NCI-H460 (cell line): ENCODE data around the gene CUBN. TPM values are rescaled to one million over a fixed set of nuclear protein-coding genes. Genes with fewer than 3 reads are reported as not detected.
"Not testable (repeated sequence)": the region's sequence is repeated elsewhere in the genome, so short reads cannot be mapped to it uniquely, and the experiment has no call there.

Experiments used
- DNase-seq: peaks from one replicate; pipeline ENCODE4 v3.0.0-alpha.2; 2016; ENCODE audit warnings: low read depth; ENCODE audit errors: extremely low read depth
- total RNA-seq: library from RNA; depleted of rRNA; stranded (reverse); fragments of >200 nt; shearing (Covaris generic); gene quantifications from 2 replicates; pipeline ENCODE4 v1.2.3, GENCODE V29; 2014

CUBN gene
- total RNA-seq, 1 experiment from 2014 or later, result 0.67 TPM

DNA sequence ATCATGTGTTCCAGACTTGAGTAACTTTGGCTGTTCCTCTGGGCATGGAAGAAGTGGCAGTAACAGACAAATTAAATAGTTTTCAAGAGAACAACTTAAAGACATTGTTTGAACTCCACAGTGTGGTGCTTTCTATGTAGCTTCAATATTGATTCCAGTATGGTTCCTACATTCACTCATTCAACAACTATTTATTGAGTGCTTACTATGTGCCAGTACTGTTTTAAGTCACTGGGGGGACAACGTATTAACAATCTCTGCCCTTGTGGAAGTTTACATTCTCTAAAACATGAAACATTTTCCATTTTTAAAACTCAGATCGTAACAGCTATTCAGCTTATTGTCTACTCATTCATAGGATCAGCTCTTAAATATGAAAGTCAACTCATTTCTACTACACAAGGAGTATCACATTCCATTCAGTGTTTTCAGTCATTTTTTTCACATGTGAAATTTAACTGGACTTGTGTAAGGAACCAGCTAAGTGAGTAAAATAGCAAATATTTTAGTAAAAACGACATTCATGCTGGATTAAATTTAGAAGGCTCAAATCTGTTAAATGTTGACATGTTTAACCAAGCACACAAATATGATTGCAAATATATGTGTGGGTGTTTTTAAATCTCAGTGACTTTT is 13.6 kb upstream of the CUBN start:
- no peak for DNase-seq

DNA sequence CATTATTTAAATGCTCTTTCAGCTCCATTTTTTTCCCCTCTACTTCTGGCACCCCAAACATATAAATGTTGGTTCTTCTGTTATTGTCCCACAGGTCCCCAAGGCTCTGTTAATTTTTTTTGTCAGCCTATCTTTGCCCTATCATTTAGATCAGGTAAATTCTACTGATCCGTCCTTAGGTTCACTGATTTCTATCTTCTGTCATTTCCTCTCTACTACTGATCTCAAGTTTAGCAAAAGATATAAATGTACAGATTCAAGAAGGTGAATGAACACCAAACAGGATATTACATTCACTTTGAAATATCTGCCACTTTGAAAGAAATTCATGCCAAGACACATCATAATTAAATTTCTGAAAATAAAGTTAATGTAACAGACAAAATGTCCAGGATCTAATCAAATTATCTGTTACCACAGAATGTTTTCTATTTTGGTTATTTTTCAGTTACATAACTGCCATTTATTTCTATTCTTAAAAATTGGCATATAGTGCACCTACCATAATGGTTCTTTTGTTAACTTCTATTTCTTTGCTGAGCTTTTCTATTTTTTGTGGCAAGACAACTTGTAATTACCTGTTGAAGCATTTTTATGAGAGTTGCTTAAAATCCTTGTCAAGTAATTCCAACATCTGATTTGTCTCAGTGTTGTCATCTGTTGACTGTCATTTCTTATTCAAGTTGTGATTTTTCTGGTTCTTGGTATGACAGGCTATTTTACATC is 12.1 kb upstream of the CUBN start:
- no peak for DNase-seq

GRCh38 chr10:17140386-17140761 is 10.8 kb upstream of the CUBN start:
- DNase-seq, result no peak

GRCh38 chr10:17138460-17139042 is 8.9 kb upstream of the CUBN start:
- no peak for DNase-seq

- no peak for DNase-seq
Measured at GRCh38 chr10:17134737-17135260, 5.2 kb upstream of the CUBN start.

DNA sequence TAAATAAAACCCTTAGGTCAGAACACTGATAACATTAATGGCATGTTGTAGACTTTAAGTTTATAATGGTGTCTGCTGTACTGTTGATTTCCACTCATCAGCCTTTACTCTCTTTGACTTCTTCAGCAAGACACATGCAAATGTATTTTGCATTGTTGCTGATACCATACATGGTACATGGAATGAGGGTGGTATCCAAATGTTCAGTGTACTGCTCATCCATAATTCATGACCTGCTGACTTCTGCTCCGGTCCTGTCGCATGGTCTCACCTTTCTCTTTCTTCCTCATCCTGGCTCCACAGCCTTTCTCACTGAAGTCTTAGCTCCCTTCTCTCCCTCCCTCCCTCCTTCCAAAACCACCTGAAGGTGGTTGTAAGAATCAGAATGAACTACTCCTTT is 4.7 kb upstream of the CUBN start:
- DNase-seq, result no peak

DNA sequence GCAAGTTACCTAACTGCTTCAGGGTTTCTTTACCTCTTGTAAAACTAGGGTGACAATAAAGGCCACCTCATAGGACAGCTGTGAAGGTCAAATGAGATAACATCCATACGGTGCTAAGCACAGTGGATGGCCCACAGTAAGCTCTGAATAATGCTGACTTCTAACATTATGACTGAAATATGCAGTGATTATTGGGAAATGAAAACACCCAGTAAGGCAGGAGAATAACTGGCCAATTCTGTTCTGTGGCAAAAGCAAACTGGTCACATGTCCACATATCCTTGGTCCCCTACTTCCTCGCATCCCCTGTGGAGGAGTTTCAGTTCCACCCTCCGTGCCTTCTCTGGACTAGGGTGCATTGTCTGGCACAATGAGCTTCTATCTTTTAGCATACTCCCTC is 1.4 kb downstream of the CUBN start:
- no peak for DNase-seq

DNA sequence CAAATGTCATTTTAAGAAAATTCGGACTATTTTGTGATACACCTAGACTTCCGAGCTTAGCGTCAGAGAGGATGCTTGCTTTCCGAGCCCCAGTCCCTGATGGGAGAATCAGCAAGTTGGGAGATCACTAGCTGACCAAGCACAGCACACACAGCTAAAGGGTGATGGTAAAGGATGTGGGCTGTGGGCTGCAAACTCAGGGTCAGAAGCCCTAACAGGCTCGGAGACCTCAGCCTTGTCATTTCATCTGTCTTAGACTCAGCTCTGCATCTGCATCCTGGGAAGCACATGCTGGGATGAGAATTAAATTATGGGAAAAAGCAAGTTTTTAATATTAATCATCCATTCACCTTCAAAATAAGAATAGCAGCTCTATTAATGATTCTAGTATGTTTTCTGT is 3.3 kb downstream of the CUBN start:
- no peak for DNase-seq

- no peak for DNase-seq
Measured at GRCh38 chr10:17125206-17125893, 4.3 kb downstream of the CUBN start.

DNA sequence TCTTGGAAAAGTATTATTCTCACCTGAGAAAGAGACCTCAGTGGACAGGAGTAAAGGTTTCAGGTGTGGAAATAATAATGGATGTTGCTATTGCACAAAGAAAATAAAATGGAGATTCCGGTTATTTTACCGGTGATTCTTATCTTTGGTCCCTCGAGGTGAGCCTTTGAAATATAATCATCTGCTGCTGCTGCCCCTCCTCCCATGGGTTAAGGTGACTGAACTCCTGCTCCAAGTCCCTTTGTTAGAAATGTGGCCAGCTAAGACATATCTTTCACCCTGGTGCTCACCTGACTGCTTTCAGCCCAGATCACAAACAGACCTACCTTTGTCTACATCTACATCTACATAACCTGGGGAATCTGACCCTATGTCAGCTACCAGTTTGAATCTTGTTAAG is 5.7 kb downstream of the CUBN start:
- DNase-seq, result no peak

- DNase-seq, result no peak
Measured at GRCh38 chr10:17122726-17123661, 6.6 kb downstream of the CUBN start.

- DNase-seq, result no peak
Measured at GRCh38 chr10:17122052-17122451, 7.6 kb downstream of the CUBN start.

DNA sequence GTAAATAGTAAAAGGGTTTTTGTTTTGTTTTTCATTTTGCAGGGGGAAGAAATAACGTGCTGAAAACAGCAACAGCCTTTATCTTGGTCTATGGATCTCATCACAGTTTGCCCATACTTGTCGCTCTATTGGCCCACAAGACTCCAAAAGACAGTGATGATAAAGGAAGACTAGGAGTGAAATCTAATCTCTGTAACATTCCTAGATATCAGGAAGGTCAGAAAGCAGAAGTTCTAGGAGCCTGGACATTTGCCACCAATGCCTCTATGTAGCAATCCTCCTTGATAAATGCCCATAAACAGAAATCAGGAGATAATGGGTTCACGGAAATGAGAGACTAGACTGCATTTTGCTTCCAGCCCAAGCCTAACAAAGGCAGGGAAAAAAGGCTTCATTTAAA is 8.9 kb downstream of the CUBN start:
- no peak for DNase-seq

DNA sequence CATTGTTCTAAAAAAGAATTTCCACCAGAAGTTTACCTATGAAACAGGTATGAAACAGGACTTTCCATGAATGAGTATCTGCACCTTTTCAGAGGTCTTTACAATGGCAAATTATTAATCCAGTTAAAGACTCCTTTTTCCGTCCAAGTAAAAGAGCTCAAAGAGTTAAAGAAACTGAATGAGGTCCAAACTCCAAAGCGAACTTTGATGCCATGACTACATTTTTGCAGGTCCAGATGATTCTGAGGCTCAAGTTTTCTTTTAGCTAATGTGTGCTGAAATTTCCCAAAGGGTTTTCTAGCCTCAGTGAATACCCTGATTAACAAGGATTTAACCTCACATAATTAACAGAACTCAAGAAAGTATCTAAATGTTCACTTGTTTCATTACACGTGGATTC is 9.8 kb downstream of the CUBN start:
- DNase-seq, result no peak

DNA sequence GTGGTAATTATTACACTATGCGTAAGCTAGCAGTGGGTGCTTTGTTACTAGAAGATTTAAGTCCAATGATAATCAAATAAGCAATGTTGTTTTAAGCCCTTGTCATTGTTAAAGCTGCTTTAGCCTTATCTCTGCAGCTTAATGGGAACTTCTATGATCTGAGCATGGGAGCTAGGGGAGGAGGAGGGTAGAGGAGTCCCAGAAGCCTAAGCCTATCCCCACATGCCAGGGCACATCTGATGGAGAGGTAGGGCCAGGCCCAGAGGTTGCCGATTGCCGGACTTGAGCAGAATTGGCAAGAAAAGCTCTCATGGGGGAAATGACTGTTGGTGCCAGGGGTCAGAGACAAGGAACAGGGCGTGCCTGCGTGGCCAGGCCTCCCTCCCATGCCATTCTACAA is 13.4 kb downstream of the CUBN start:
- no peak for DNase-seq

DNA sequence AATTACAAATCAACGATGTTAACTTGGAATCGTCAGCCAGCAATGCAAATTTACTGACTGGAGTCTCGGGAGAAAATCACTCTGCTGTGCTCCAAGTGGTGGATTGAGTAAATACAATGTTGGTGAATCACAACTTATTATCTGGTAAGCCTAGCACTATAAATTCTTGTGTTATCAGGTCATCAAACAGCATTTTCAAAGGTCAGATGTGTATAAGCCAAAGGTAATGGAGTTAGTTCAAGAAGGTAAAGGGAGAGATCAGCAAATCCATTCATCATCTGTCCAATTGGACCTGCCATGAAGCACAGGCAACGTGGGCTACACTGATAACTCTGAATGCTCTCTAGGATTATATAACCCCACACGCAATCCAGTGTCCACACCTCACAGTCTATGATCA is 13.9 kb downstream of the CUBN start:
- DNase-seq, result peak; percentile 7

- DNase-seq, result not testable (repeated sequence)
Measured at GRCh38 chr10:17114878-17115444, 14.7 kb downstream of the CUBN start.

- DNase-seq, result no peak
Measured at GRCh38 chr10:17113889-17114540, 15.6 kb downstream of the CUBN start.

- DNase-seq, result no peak
Measured at GRCh38 chr10:17113346-17113745, 16.3 kb downstream of the CUBN start.
